Tibial nerve (tissue), 4 donors: ENCODE data around the gene OR52A5.

Source experiments
- EP300 ChIP-seq, 2 donors: sonication (generic); formaldehyde crosslinking; IDR thresholded peaks; one replicate each; pipeline ENCODE4 v1.6.1; 2017; ENCODE audit warnings: antibody characterized with exemption in 2 of 2, mild to moderate bottlenecking in 1 of 2
- POLR2A ChIP-seq, 2 donors: fragments of 450-650 bp; IDR thresholded peaks; one replicate each; pipeline ENCODE4 v1.6.1; 2017; ENCODE audit warnings: antibody characterized with exemption in 2 of 2, mild to moderate bottlenecking in 2 of 2, moderate library complexity in 2 of 2
- TF ChIP-seq, protein P1 (sequence below), 5 experiments: fragments of 200-600 bp in 3 of 5; fragments of 450-650 bp in 2 of 5; sonication (generic) in 3 of 5; IDR thresholded peaks; one replicate each; pipeline ENCODE4 v1.5.1; 2016 to 2019; ENCODE audit warnings: antibody characterized with exemption in 5 of 5, mild to moderate bottlenecking in 3 of 5, moderate library complexity in 2 of 5

DNA sequence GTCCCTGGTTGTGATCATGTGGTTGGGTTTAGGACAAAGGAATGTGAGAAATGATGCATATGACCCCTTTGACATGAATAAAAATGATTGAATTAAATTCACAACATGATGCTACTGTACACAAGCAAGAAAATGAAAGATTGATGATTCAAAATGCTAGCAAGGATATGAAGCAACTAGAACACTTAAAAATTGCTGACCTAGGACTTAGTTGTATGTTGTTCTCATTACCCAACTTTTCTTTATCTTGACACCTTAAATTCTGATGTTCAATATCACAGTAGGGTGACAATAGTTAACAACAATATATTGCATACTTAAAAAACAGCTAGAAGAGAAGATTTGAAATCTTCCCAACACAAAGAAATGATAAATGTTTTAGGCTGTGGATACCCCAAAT, 20.6 kb downstream of the OR52A5 start:
- TF ChIP-seq, protein P1, sequence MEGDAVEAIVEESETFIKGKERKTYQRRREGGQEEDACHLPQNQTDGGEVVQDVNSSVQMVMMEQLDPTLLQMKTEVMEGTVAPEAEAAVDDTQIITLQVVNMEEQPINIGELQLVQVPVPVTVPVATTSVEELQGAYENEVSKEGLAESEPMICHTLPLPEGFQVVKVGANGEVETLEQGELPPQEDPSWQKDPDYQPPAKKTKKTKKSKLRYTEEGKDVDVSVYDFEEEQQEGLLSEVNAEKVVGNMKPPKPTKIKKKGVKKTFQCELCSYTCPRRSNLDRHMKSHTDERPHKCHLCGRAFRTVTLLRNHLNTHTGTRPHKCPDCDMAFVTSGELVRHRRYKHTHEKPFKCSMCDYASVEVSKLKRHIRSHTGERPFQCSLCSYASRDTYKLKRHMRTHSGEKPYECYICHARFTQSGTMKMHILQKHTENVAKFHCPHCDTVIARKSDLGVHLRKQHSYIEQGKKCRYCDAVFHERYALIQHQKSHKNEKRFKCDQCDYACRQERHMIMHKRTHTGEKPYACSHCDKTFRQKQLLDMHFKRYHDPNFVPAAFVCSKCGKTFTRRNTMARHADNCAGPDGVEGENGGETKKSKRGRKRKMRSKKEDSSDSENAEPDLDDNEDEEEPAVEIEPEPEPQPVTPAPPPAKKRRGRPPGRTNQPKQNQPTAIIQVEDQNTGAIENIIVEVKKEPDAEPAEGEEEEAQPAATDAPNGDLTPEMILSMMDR (IDR thresholded peaks at IDR 0.05): no peak
- TF ChIP-seq POLR2A (IDR thresholded peaks at IDR 0.05) (no peak), EP300 (IDR thresholded peaks at IDR 0.05) (no peak)
